MM.1S (cell line): ENCODE data around the gene A4GNT.

Experiments used
- DNase-seq: peaks from one replicate; pipeline ENCODE4 v3.0.0-alpha.2; 2015
- H2AFZ ChIP-seq: fragments of 300-600 bp; sonication (generic); 2 replicates; pipeline ENCODE4 v1.6.0; 2016; ENCODE audit warnings: antibody characterized with exemption, low read length
- H3F3A ChIP-seq: fragments of 300-600 bp; sonication (generic); 2 replicates; pipeline ENCODE4 v1.6.1; 2016; ENCODE audit warnings: mild to moderate bottlenecking, antibody characterized with exemption, low read length, moderate library complexity, mixed read lengths; ENCODE audit not compliant: insufficient read depth
- H3K27ac ChIP-seq: fragments of 300-600 bp; sonication (generic); 2 replicates; pipeline ENCODE4 v1.5.1; 2016; ENCODE audit warnings: mild to moderate bottlenecking, low read length
- H3K27me3 ChIP-seq: fragments of 300-600 bp; sonication (generic); replicated peaks from 2 replicates; pipeline ENCODE4 v1.6.0; 2016; ENCODE audit warnings: low read length; ENCODE audit not compliant: insufficient read depth
- H3K36me3 ChIP-seq: fragments of 300-600 bp; sonication (generic); replicated peaks from 2 replicates; pipeline ENCODE4 v1.6.1; 2016; ENCODE audit warnings: mild to moderate bottlenecking, low read length, mixed read lengths; ENCODE audit not compliant: insufficient read depth
- H3K4me1 ChIP-seq: fragments of 300-600 bp; sonication (generic); 2 replicates; pipeline ENCODE4 v1.6.1; 2016; ENCODE audit warnings: low read length, mixed read lengths
- H3K4me2 ChIP-seq: fragments of 300-600 bp; sonication (generic); 2 replicates; pipeline ENCODE4 v1.6.0; 2016; ENCODE audit warnings: low read depth, low read length
- H3K4me3 ChIP-seq: fragments of 300-600 bp; sonication (generic); 2 replicates; pipeline ENCODE4 v1.5.1; 2016; ENCODE audit warnings: low read length, mixed read lengths
- H3K79me2 ChIP-seq: fragments of 300-600 bp; sonication (generic); 2 replicates; pipeline ENCODE4 v1.6.1; 2016; ENCODE audit warnings: mixed run types, low read length, mixed read lengths
- H3K9ac ChIP-seq: fragments of 300-600 bp; sonication (generic); 2 replicates; pipeline ENCODE4 v1.6.1; 2016; ENCODE audit warnings: low read length, mixed read lengths
- H3K9me2 ChIP-seq: fragments of 300-600 bp; sonication (generic); replicated peaks from 2 replicates; pipeline ENCODE4 v1.6.1; 2016; ENCODE audit warnings: mild to moderate bottlenecking, low read length, mixed read lengths; ENCODE audit not compliant: insufficient read depth
- H3K9me3 ChIP-seq: fragments of 300-600 bp; sonication (generic); replicated peaks from 2 replicates; pipeline ENCODE4 v1.6.1; 2016; ENCODE audit warnings: mild to moderate bottlenecking, low read length, mixed read lengths; ENCODE audit not compliant: insufficient read depth
- H4K20me1 ChIP-seq: fragments of 300-600 bp; sonication (generic); 2 replicates; pipeline ENCODE4 v1.6.1; 2016; ENCODE audit warnings: mild to moderate bottlenecking, low read length, moderate library complexity, mixed read lengths; ENCODE audit not compliant: insufficient read depth
- EZH2 ChIP-seq: fragments of 300-600 bp; sonication (generic); optimal IDR thresholded peaks from 2 replicates; pipeline ENCODE3; 2017; ENCODE audit warnings: low read depth, mild to moderate bottlenecking, antibody characterized with exemption, low read length, mixed read lengths
- EZH2phosphoT487 ChIP-seq: fragments of 300-600 bp; sonication (generic); IDR thresholded peaks from 2 replicates; pipeline ENCODE4 v1.6.1; 2018; ENCODE audit warnings: antibody characterized with exemption, low read length
- TF ChIP-seq, protein P1 (sequence below): fragments of 300-600 bp; sonication (generic); IDR thresholded peaks from 2 replicates; pipeline ENCODE4 v1.5.1; 2016; ENCODE audit warnings: antibody characterized with exemption, low read length, mixed read lengths

The A4GNT gene

DNA sequence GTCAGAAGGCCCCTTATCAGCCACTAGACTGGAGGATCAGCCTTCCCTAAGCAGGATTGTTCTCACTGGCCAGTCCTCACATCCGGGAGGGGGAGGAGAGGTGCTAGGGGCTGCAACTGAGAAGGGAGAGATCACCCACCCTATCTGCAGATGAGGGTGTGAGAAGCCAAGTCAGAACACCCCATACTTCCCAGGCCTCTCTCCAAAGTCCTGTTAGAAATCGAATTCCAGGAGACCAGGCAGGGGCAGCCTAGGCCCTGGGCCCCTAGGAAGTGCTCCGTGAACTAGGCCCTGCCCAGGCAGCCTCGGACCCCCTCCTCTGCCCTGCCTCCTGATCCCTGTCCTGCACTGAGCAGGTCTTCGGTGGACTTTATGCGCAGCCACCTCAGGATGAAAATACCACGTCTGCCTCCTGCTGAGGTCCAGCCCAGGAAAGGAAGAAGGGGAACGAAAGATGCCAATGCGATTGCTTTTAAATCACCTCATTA is 17.7 kb downstream of the A4GNT start:
- H3K4me3 ChIP-seq, result 0 out of 2 replicates have a peak overlapping the region, but pooled peaks have one; percentile 9
- H3K4me1 ChIP-seq, result no peaks in the 10 kb centered on the region
- no peaks in the 10 kb centered on the region for H3K36me3 ChIP-seq
- no peak overlapping the region for H3K27ac ChIP-seq
- H3K9me2 ChIP-seq, result no peaks in the 10 kb centered on the region
- H4K20me1 ChIP-seq, result no peaks in the 10 kb centered on the region
- no peaks in the 10 kb centered on the region for H3F3A ChIP-seq
- TF ChIP-seq, protein P1, sequence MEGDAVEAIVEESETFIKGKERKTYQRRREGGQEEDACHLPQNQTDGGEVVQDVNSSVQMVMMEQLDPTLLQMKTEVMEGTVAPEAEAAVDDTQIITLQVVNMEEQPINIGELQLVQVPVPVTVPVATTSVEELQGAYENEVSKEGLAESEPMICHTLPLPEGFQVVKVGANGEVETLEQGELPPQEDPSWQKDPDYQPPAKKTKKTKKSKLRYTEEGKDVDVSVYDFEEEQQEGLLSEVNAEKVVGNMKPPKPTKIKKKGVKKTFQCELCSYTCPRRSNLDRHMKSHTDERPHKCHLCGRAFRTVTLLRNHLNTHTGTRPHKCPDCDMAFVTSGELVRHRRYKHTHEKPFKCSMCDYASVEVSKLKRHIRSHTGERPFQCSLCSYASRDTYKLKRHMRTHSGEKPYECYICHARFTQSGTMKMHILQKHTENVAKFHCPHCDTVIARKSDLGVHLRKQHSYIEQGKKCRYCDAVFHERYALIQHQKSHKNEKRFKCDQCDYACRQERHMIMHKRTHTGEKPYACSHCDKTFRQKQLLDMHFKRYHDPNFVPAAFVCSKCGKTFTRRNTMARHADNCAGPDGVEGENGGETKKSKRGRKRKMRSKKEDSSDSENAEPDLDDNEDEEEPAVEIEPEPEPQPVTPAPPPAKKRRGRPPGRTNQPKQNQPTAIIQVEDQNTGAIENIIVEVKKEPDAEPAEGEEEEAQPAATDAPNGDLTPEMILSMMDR, result no peak
- TF ChIP-seq EZH2 (no peak), EZH2phosphoT487 (no peak)
- H3K4me2 ChIP-seq, result peak overlapping the region; percentile 98
- H3K9ac ChIP-seq, result no peak overlapping the region
- no peaks in the 10 kb centered on the region for H3K79me2 ChIP-seq
- H2AFZ ChIP-seq, result peak overlapping the region; percentile 69
- no peaks in the 10 kb centered on the region for H3K9me3 ChIP-seq
- no peak for DNase-seq
- H3K27me3 ChIP-seq, result peaks cover 6% of the 10 kb centered on the region; the same call in 1 of the 2 replicates

GRCh38 chr3:138113326-138113725 is 18.9 kb downstream of the A4GNT start:
- no peaks in the 10 kb centered on the region for H3F3A ChIP-seq
- no peak overlapping the region for H3K27ac ChIP-seq
- H3K9me3 ChIP-seq, result no peaks in the 10 kb centered on the region
- H3K9me2 ChIP-seq, result no peaks in the 10 kb centered on the region
- H3K79me2 ChIP-seq, result no peaks in the 10 kb centered on the region
- no peak for TF ChIP-seq EZH2phosphoT487
- TF ChIP-seq, protein P1, result no peak
- no peak for TF ChIP-seq EZH2
- H4K20me1 ChIP-seq, result no peaks in the 10 kb centered on the region
- H3K27me3 ChIP-seq, result peaks cover 6% of the 10 kb centered on the region; the same call in 1 of the 2 replicates
- no peak overlapping the region for H3K4me2 ChIP-seq
- H2AFZ ChIP-seq, result no peak overlapping the region
- DNase-seq, result no peak
- no peak overlapping the region for H3K4me3 ChIP-seq
- H3K4me1 ChIP-seq, result no peaks in the 10 kb centered on the region
- H3K36me3 ChIP-seq, result no peaks in the 10 kb centered on the region
- H3K9ac ChIP-seq, result no peak overlapping the region

DNA sequence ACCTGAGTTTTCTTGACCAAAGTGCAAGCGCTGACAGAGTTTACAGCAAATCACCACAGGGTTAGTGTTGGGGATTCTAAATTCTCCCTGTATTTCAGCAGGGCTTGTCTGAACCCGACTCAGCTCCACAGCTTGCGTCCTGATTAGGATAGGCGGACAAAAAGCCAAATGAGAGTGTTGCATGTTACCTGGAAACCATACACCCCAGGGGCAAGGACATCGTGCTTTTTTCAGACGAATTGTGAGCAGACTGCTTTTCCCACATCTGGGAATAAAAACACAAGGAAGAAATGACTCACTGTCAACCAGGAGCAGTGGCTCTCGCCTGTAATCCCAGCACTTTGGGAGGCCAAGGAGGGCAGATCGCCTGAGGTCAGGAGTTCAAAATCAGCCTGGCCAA is 19.8 kb downstream of the A4GNT start:
- no peak overlapping the region for H3K4me3 ChIP-seq
- TF ChIP-seq, protein P1, result no peak
- TF ChIP-seq EZH2 (no peak), EZH2phosphoT487 (no peak)
- no peak overlapping the region for H2AFZ ChIP-seq
- no peaks in the 10 kb centered on the region for H3K9me2 ChIP-seq
- H3K9ac ChIP-seq, result no peak overlapping the region
- no peaks in the 10 kb centered on the region for H3K79me2 ChIP-seq
- DNase-seq, result no peak
- H3K4me1 ChIP-seq, result no peaks in the 10 kb centered on the region
- H3K27me3 ChIP-seq, result peaks cover 6% of the 10 kb centered on the region; the same call in 1 of the 2 replicates
- no peak overlapping the region for H3K27ac ChIP-seq
- H4K20me1 ChIP-seq, result no peaks in the 10 kb centered on the region
- H3K9me3 ChIP-seq, result no peaks in the 10 kb centered on the region
- no peaks in the 10 kb centered on the region for H3F3A ChIP-seq
- no peaks in the 10 kb centered on the region for H3K36me3 ChIP-seq
- no peak overlapping the region for H3K4me2 ChIP-seq
